Measurements from ENCODE around the gene MYL12B.

MYL12B gene

DNA sequence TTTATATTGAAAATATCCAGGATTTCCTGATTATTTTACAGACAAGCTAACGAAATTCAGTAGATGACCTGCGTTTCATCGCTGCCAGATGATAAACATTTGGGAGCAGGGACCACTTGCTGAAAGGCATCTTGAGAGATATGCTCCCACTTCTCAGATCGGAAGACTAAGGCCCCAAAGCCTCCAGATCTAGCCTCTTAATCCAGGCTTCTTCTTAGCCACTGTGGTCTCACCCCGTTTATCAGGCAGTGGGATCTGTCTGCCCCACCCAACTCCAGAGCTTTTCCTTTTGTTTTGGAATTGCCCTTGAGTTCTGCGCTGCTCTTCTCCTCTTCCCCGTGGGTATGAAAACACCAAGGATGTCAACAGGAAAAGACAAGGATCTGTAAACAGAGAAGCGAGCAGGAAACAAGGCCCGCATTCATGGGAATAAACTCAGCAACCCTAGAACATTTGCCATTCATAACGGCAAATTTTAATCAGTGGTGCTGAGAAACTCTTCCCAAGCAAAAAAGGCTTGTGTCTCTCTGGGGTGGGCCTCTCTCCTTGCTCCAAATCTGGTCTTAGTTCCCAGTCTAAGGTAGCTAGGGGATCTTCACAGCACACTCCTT is 21.4 kb downstream of the MYL12B start:
- H3K4me3 ChIP-seq (ENCODE audit: low read length), result no peak overlapping the region
- no peak for DNase-seq (ENCODE audit: low read depth)
- TF ChIP-seq CTCF (IDR thresholded peaks at IDR 0.05; ENCODE audit: insufficient read depth, low read depth, low read length, missing control alignments), result no peak

- H3K4me3 ChIP-seq (ENCODE audit: low read length), result no peak overlapping the region
- no peak for TF ChIP-seq CTCF (IDR thresholded peaks at IDR 0.05; ENCODE audit: insufficient read depth, low read depth, low read length, missing control alignments)
- DNase-seq (ENCODE audit: low read depth), result no peak
Measured at GRCh38 chr18:3283908-3284307, 22.0 kb downstream of the MYL12B start.

DNA sequence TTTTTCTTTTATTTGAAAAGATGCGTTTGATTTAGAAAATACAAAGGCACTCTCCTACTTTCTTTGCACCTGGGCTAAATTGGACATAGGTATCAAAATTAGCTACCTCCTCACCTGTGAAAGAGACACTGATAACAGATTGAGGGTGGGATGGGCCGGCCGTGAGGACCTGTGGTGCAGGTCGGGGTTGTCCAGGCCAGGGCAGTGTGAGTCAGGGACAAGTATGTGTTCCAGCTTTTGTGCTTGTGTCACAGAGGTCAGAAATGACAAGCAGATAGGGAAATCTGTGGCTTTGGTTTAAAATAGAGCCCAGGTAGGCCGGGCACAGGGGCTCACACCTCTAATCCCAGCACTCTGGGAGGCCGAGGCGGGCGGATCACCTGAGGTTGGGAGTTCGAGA is 22.6 kb downstream of the MYL12B start:
- no peak overlapping the region for H3K4me3 ChIP-seq (ENCODE audit: low read length)
- no peak for TF ChIP-seq CTCF (IDR thresholded peaks at IDR 0.05; ENCODE audit: insufficient read depth, low read depth, low read length, missing control alignments)
- no peak for DNase-seq (ENCODE audit: low read depth)

GRCh38 chr18:3286159-3286558 is 24.2 kb downstream of the MYL12B start:
- H3K4me3 ChIP-seq (ENCODE audit: low read length), result no peak overlapping the region
- DNase-seq (ENCODE audit: low read depth), result no peak
- TF ChIP-seq CTCF (IDR thresholded peaks at IDR 0.05; ENCODE audit: insufficient read depth, low read depth, low read length, missing control alignments), result no peak

GRCh38 chr18:3293196-3293951 is 31.4 kb downstream of the MYL12B start:
- DNase-seq (ENCODE audit: low read depth), result no peak
- TF ChIP-seq CTCF (IDR thresholded peaks at IDR 0.05; ENCODE audit: insufficient read depth, low read depth, low read length, missing control alignments), result no peak
- no peak overlapping the region for H3K4me3 ChIP-seq (ENCODE audit: low read length)

- peak; percentile 42 for DNase-seq (ENCODE audit: low read depth)
- TF ChIP-seq CTCF (IDR thresholded peaks at IDR 0.05; ENCODE audit: insufficient read depth, low read depth, low read length, missing control alignments), result no peak
- no peak overlapping the region for H3K4me3 ChIP-seq (ENCODE audit: low read length)
Measured at GRCh38 chr18:3294435-3295080, 32.6 kb downstream of the MYL12B start.

All from epithelial cell of esophagus (primary cell).